GM19238 (cell line): ENCODE data around the gene NCAM1.

ENCODE experiments used
- DNase-seq: peaks from one replicate; pipeline ENCODE4 v3.0.0; 2011; ENCODE audit warnings: low spot score; ENCODE audit not compliant: insufficient read length

NCAM1 gene

GRCh38 chr11:113199866-113200265 is 238.6 kb downstream of the NCAM1 start:
- DNase-seq = no peak

DNA sequence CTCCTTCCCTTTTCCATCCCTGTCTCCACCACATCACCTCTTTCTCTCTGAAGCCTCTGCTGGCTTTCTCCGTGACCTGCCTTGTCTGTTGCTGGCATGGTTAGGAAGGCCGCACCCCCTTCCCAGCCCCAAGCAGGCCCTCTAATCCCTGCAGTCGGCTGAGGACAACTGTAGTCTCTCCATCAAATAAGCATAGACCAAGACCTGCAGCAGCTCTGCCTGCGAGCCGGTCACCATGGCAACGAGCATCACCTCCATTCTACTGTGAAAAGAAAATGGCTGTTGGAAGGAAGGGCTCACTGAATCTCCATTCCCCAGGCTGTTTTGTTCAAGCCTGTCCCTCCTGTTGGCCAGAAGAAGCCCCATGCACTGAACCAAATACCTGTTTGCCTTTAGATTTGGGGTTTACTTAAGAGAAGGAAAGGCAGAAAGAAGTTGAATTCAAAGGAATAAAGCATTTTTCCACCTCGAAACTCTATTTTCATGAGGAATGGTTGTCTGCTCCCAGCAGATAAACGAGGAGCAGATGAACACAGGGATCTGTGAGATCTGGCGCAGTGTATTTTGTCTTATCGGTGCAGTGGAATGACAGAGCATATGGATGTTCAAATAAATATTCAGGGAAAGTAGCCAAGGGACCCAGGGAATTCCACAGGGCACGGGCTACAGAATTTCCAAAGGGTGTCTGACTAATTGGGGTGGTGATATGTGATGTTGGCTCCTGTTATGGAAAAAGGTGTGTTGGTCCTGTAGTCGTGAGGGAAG is 240.0 kb downstream of the NCAM1 start:
- no peak for DNase-seq

GRCh38 chr11:113202431-113202830 is 241.2 kb downstream of the NCAM1 start:
- DNase-seq = no peak

- DNase-seq = no peak
Observed at GRCh38 chr11:113203141-113203753, 242.0 kb downstream of the NCAM1 start.

GRCh38 chr11:113204280-113204679 is 243.1 kb downstream of the NCAM1 start:
- DNase-seq = no peak

DNA sequence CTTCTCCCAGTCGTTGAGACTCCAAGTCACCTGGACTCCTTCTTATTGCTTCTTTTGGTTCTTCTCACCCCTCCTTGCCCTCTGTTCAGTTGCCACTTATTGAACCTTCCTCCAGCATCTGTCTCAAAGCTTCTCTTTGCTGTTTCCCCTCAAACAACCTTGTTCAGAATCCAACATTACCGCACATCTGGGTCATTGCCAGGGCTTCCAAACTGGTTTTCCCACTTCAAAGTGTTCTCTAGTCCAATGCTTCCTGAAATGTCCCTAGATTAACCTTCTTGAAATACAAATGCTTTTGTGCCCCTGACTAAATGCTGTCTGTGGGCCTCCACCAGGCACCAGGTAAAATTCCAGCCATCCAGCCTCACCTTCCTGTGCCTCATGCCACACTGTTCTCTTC is 252.3 kb downstream of the NCAM1 start:
- no peak for DNase-seq

DNA sequence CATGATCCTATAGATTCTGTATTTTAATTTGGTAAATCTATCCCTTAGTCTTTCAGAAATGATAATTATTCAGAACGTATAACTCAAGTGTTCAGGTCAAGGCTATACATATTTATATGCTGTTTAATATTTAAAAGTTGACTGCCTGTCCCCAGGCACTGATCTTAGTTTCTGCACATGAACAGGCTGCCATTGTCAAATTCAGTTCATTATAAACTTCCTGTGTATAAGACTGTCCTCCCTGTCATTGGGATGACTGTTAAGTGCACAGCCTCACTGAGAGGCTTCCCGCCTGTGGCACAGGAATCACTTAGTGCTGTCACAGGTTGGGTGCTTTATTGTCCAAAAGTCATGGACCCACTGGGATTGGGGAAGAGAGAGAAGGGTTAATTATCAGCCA is 261.0 kb downstream of the NCAM1 start:
- DNase-seq = no peak

GRCh38 chr11:113234888-113235287 is 273.7 kb downstream of the NCAM1 start:
- no peak for DNase-seq

GRCh38 chr11:113237261-113237660 is 276.0 kb downstream of the NCAM1 start:
- no peak for DNase-seq

GRCh38 chr11:113238721-113239120 is 277.5 kb downstream of the NCAM1 start:
- DNase-seq = no peak

DNA sequence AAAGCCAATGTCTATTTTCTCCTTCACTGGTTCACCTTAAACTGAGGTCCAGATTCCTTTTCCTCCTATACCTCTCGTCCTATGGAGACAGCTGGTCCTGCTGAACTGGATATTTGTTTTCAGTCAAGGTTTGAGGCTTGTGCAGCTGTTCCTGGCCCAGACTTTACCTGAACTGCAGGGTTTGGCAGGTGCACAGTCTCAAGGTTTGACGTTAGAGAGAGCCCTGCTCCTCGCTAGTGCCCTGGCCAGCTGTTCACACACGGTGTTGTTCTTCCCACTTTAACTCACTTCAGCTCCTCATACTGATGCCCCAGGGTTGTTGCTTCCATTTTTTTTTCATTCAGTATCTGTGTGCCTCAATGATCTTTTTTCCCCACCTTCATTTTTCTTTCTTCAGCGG is 279.2 kb downstream of the NCAM1 start:
- DNase-seq = no peak

GRCh38 chr11:113240790-113241635 is 279.8 kb downstream of the NCAM1 start:
- no peak for DNase-seq

DNA sequence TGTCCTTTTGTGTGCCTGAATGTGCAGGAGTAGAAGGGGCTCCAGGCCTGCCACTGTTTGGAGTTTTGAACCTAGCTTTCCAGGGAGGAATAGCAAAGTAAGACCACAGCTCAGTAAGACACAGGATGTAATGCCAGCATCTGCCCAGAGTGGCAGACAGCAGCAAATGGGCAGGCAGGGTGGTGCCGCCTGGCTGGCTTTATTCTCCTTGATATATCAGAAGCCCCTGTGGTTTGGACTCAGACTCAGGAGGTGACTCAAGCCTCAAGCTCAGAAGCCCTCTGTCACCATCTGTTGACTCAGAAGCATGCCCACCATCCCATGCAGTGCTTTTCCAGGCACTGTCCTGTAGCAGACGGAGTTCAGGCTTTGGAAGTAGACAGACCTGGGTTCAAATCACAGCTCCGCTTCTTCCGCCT is 280.4 kb downstream of the NCAM1 start:
- DNase-seq = no peak

DNA sequence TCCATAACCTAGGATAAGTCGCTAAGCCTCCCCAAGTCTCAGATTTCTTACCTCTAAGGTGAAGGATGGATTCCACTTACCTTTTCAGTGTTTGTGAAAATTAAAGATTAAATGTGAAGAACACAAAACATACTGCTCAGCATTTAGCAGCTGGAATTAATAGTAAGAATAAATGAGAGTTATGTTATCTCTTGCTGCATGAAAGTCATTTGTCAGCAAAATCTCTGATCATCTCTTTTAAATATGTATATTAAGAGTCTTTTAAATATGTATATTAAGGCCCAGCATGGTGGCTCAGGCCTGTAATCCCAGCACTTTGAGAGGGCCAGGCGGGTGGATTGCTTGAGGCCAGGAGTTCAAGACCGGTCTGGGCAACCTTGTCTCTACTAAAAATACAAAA is 280.8 kb downstream of the NCAM1 start:
- DNase-seq = no peak

GRCh38 chr11:113242767-113243397 is 281.7 kb downstream of the NCAM1 start:
- no peak for DNase-seq

DNA sequence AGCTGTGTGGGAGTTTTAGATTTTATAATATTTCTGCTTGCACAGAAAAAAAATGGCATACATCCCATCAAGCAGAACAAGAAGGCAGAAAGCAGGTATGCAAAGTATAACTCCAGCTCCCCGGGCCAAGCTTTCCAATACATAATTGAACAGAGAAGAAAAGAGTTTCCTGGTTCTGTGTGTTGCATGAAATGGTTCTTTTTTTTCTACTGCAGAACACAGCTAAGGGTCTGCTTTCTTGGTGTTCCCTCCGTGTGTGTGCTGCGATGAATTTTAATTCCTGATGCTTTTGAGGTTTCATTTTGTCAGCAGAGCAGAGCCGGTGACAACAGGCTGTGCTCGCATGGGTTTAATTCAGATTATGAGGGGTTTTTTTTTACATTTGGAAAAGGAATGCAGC is 282.5 kb downstream of the NCAM1 start:
- DNase-seq = no peak

DNA sequence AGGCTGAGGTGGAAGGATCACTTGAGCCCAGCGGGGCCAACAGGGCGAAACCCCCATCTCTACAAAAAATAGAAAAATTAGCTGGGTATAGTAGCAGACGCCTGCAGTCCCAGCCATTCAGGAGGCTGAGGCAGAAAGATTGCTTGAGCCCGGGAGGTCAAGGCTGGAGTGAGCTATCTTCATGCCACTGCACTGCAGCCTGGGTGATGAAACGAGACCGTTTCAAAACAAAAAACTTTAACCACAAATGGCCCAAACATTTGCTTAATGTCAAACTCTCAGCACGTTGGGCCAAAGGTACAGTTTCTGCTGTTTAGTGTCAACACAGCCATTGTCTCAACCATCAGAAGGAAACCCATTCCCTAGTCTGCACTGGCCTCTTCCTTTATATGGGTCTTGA is 284.0 kb downstream of the NCAM1 start:
- DNase-seq = no peak

GRCh38 chr11:113247221-113247620 is 286.0 kb downstream of the NCAM1 start:
- no peak for DNase-seq

DNA sequence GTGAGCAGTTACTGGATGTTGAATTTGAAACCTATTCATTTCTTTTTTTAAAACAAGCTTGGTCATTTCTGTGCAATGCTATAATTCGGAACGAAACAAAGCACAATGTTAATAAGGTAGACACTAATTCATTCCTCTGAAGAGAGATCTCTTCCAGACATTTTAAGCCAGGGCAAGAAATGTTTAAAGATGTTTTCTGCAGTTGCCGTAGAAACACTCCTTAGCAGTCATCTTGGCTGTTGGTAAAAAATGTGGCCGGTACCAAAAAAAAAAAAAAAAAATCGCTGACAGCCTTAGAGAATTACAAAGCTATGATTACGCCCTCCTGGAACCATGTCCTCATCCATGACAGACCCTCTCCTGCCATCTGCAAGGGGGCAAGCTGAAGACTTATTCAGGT is 286.7 kb downstream of the NCAM1 start:
- no peak for DNase-seq

DNA sequence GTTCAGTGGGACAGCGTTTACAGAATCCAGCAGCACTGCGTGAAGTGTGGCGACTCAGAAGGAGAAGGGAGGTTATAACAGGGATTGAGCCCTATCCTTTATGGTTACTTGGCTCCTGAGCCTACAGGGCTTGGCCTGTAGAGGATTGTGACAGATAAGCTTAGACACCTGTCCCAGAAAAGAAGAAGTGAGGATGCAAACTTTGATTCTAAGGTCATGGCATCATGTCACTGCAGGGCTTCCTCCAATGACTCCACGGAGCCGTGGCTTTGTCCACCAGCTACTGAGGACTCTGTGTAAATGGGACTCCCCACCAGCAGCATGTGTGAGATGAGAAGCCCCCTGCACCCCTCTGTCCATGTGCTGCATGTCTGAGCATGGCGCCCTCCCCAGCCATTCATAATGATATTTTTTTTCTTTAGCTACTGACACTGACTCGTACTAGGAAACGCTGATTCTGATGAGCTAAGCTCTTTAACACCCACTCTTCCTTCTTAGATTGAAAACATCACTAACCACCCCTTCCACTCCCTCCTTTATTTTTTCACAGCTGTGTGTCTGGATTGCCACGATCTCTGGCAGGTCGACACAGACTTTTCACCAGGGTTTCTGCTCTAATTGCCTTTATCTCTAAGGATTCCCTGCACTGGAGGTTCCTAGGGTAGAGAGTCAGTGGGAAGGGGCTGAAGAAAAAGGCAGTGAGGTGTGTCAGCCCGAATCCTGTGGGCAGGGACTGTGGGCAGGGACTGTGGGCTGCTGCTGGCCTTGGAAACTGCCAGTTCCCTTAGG is 287.7 kb downstream of the NCAM1 start:
- DNase-seq = no peak

GRCh38 chr11:113249491-113249763 is 288.2 kb downstream of the NCAM1 start:
- no peak for DNase-seq
